GM12872 (cell line): ENCODE results near the gene C8G.

Source experiments
- CTCF ChIP-seq: IDR thresholded peaks from 3 replicates; pipeline ENCODE4 v1.5.1; 2011; ENCODE audit warnings: low read depth, mild to moderate bottlenecking, low read length, moderate library complexity; ENCODE audit not compliant: insufficient read depth

Gene C8G

GRCh38 chr9:136975644-136976043 is 30.6 kb downstream of the C8G start:
- TF ChIP-seq CTCF: peak; percentile 37

GRCh38 chr9:136977223-136977622 is 32.2 kb downstream of the C8G start, which contains the start of gene PTGDS:
PTGDS (plus strand) TSS chr9:136977504; CDS start chr9:136977579, 75 bp downstream.
- no peak for TF ChIP-seq CTCF

GRCh38 chr9:136977649-136978072 is 32.6 kb downstream of the C8G start:
- TF ChIP-seq CTCF: no peak

- TF ChIP-seq CTCF: no peak
These were observed 33.2 kb downstream of the C8G start for GRCh38 chr9:136978073-136978864.

- TF ChIP-seq CTCF: no peak
These were observed 34.0 kb downstream of the C8G start for GRCh38 chr9:136978865-136979544.

- TF ChIP-seq CTCF: no peak
These were observed 34.9 kb downstream of the C8G start for GRCh38 chr9:136979769-136980587.
